Endothelial cell of coronary artery (primary cell): ENCODE results near the gene VWA3A. TPM values are rescaled to one million over a fixed set of nuclear protein-coding genes. Genes with fewer than 3 reads are reported as not detected.

Source experiments
- total RNA-seq: library from RNA; depleted of rRNA; stranded (reverse); fragments of >200 nt; gene quantifications from 2 replicates; pipeline ENCODE4 v1.2.3, GENCODE V29; 2014

Gene VWA3A
- not detected in 2 replicates for total RNA-seq

DNA sequence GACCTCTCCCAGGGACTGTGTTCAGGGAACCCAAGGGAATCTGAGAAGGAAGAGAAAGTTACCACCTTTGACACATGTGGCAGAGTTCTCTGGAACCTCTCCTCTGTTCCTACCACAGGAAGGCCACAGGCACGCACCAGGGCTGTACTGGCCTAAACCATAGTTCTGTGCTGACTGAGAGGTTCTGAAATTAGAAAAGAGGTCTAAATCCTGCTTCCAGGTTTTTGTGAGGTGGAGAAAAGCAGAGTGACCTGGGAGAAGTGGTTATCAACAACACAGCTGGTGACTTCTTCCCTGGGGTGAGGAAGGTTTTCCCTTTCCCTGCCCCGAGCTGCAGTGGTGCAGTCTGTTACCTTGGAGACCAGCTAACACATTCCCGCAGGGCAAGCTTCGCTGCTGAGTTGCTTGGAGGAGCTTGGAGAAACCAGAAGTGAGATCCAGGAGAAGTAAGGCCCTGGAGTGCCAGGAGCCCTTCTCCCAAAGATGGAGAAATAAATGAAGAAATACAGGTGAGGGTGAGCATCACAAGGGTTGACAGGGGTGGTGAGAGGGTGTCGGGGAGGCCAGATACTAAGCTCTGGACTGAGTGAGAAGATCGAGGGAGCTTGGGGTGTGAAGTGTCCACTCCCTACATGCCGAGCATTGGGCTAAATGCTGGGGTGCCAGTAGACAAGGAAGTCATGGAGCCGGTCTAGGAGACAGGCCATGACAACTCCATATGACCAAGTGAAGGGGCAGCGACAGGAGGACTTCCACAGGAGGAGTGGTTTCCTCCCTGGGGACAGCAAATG, at the start of gene VWA3A:
Gene VWA3A, plus strand, starts transcription at position 399 of the 791 bp plus-strand sequence. Its CDS starts 97 bp downstream, at position 496.

GRCh38 chr16:22161999-22162655, 69.8 kb downstream of the VWA3A start, which contains the start of gene SDR42E2:
Gene SDR42E2 (plus strand): TSS chr16:22162506. CDS start chr16:22165583, 3,077 bp downstream.

DNA sequence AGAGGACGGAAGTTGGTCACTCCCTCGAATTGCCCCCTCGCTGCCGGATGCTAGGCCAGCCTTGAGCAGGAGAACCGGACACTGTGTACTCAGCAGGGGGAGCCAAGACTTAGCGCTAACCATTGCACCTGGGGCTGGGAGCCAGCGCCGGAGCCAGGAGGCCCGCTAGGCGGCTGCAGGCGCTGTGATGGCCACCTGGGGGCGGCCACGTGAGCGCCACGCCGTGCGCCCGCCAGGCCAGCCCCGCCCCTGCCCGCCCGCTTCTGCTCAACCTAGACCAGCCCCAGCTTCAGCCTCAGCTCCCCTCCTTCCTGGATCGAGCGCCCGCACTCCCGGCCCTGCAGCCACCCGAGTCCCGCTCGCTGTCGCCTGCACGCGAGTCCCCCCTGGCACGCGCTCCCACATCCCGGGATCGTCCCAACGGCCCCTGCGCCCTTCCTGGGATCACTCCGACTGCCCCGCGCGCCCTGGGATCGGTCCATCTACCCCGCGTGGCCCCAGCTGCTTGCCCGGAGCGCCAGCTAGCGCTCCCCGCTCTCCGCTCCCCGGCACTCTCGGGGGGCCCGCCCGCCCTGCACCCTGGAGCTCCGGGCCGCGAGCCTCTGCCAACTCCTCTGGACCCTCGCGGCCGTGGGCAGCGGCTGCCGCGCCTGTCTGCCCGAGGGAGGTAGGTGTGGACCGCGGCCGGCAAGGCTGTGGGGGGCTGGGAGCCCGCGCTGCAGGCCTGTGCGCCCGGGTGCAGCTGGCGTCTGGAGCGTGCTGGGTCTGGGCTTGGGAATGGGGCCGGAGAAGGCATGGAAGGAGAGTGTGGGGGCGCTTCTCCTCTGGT, 113.9 kb downstream of the VWA3A start, which contains the start of gene EEF2K:
Gene EEF2K, plus strand, starts transcription at position 266 of the 829 bp plus-strand sequence. CDS start 19,452 bp downstream, outside the sequence.

Other genes starting within 250 kb of the VWA3A start
- 35.9 and 48.9 TPM in 2 replicates for gene NPIPB4, start 234.8 kb upstream of the VWA3A start, total RNA-seq
- gene UQCRC2, start 139.2 kb upstream of the VWA3A start, total RNA-seq: 236 and 249 TPM in 2 replicates
- not detected in 2 replicates for gene PDZD9, start 91.4 kb upstream of the VWA3A start, total RNA-seq
- gene MOSMO, start 84.4 kb upstream of the VWA3A start, total RNA-seq: 12.9 and 13.6 TPM in 2 replicates
- under 0.01 and 0.09 TPM in 2 replicates for gene SDR42E2, start 70.0 kb downstream of the VWA3A start, total RNA-seq
- gene EEF2K, start 113.7 kb downstream of the VWA3A start, total RNA-seq: 28.0 and 28.1 TPM in 2 replicates
- 48.9 and 56.5 TPM in 2 replicates for gene POLR3E, start 204.9 kb downstream of the VWA3A start, total RNA-seq